K562 (cell line): ENCODE measurements around the gene KLF1. TPM values are rescaled to one million over a fixed set of nuclear protein-coding genes. Genes with fewer than 3 reads are reported as not detected.

Source experiments
- ATAC-seq: fragments of 200-7000 bp; cut with Tn5 transposase; 3 replicates; pipeline ENCODE4 v1.9.1; 2020; ENCODE audit warnings: moderate library complexity
- BruUV-seq: library from RNA; stranded (reverse); fragments of 400-500 nt; replicated peaks from 2 replicates; lab custom pipeline; 2021; lab: Mats Ljungman, UMichigan
- CTCF ChIA-PET: fragments of 300-600 bp; formaldehyde crosslinking; extraction: SDS; loops from one replicate; lab custom pipeline; 2021; ENCODE audit warnings: low intra/inter-chr PET ratio; lab: Yijun Ruan, JAX
- POLR2A ChIA-PET: fragments of 300-600, 350-650 bp; sonication (Branson Sonifier 250); formaldehyde crosslinking; extraction: SDS; loops from one replicate; lab custom pipeline; 2021; ENCODE audit warnings: antibody characterized with exemption, inconsistent platforms; lab: Yijun Ruan, JAX
- DNase-seq, 4 experiments: peaks; one replicate each; pipeline versions ENCODE4 v3.0.0 to v3.0.0-alpha.2; 2011 to 2018; ENCODE audit warnings: low spot score in 3 of 4, mixed read lengths in 3 of 4; ENCODE audit errors: extremely low read depth in 1 of 4
- FAIRE-seq: peaks from 2 replicates; lab custom pipeline; 2011; peaks lifted over from hg19 to GRCh38; lab: Jason Lieb, UNC
- H2AFZ ChIP-seq: 2 replicates; pipeline ENCODE4 v1.6.0; 2011; ENCODE audit warnings: low read depth, low read length, control low read depth, inconsistent platforms
- H3K27ac ChIP-seq: fragments of 200-600 bp; 3 replicates; pipeline ENCODE4 v1.8.0; 2011; ENCODE audit warnings: low read depth, mild to moderate bottlenecking, control low read depth, inconsistent platforms, low read length, moderate library complexity, mixed read lengths; ENCODE audit errors: extremely low read depth
- H3K27me3 ChIP-seq, 2 experiments: fragments of 300-600 bp in 1 of 2; 2 replicates in 1 of 2; 3 replicates in 1 of 2; pipeline versions ENCODE4 v1.6.0 to v1.8.0; 2011; ENCODE audit warnings: inconsistent platforms in 2 of 2, low read length in 2 of 2, mild to moderate bottlenecking in 1 of 2, mixed read lengths in 1 of 2, moderate library complexity in 1 of 2; ENCODE audit not compliant: control insufficient read depth in 2 of 2, insufficient read depth in 2 of 2
- H3K36me3 ChIP-seq: fragments of 300-600 bp; 3 replicates; pipeline ENCODE4 v1.8.0; 2011; ENCODE audit warnings: mild to moderate bottlenecking, low read length, inconsistent platforms; ENCODE audit not compliant: control insufficient read depth, insufficient read depth
- H3K4me1 ChIP-seq, 2 experiments: fragments of 200-600 bp in 1 of 2; replicated peaks in 1 of 2; 2 replicates in 1 of 2; 3 replicates in 1 of 2; pipeline versions ENCODE4 v1.5.1 to v1.8.0; 2011; ENCODE audit warnings: inconsistent platforms in 2 of 2, low read length in 2 of 2, mild to moderate bottlenecking in 1 of 2, mixed read lengths in 1 of 2, moderate library complexity in 1 of 2; ENCODE audit not compliant: control insufficient read depth in 2 of 2, insufficient read depth in 2 of 2
- H3K4me2 ChIP-seq: 2 replicates; pipeline ENCODE4 v1.6.1; 2011; ENCODE audit warnings: low read length, control low read depth, inconsistent platforms, mixed read lengths; ENCODE audit not compliant: insufficient read depth
- H3K4me3 ChIP-seq: fragments of 200-600 bp; sonication (generic), shearing (Covaris generic); 2 replicates; pipeline ENCODE4 v1.5.1; 2016; ENCODE audit warnings: control low read depth, inconsistent platforms
- H3K79me2 ChIP-seq: fragments of 200-600 bp; 3 replicates; pipeline ENCODE4 v1.8.0; 2011; ENCODE audit warnings: low read length, inconsistent platforms; ENCODE audit not compliant: control insufficient read depth, insufficient read depth
- H3K9ac ChIP-seq, 2 experiments: 2 replicates each; pipeline versions ENCODE4 v1.6.0 to v1.6.1; 2011; ENCODE audit warnings: low read depth in 2 of 2, low read length in 2 of 2, control low read depth in 1 of 2, inconsistent platforms in 1 of 2, mild to moderate bottlenecking in 1 of 2, mixed read lengths in 1 of 2; ENCODE audit not compliant: insufficient read depth in 1 of 2
- H3K9me1 ChIP-seq: one replicate; pipeline ENCODE4 v1.6.0; 2011; ENCODE audit warnings: inconsistent platforms, mild to moderate bottlenecking, low read length, moderate library complexity; ENCODE audit not compliant: control insufficient read depth, insufficient read depth
- H3K9me3 ChIP-seq: replicated peaks from 2 replicates; pipeline ENCODE4 v1.5.1; 2011; ENCODE audit warnings: low read depth, low read length, inconsistent platforms; ENCODE audit not compliant: control insufficient read depth, insufficient read depth
- H4K20me1 ChIP-seq: replicated peaks from 2 replicates; pipeline ENCODE4 v1.6.1; 2011; ENCODE audit warnings: low read length, inconsistent platforms, mixed read lengths; ENCODE audit not compliant: control insufficient read depth, insufficient read depth
- ADNP ChIP-seq: fragments of 200-800 bp; sonication (Bioruptor generic); IDR thresholded peaks from 2 replicates; pipeline ENCODE4 v1.6.1; 2016; ENCODE audit warnings: missing genetic modification characterization, missing compliant biosample characterization
- CBFA2T3 ChIP-seq: fragments of 450-650 bp; IDR thresholded peaks from 2 replicates; pipeline ENCODE4 v1.6.1; 2017
- CREM ChIP-seq: IDR thresholded peaks from 2 replicates; pipeline ENCODE4 v1.6.1; 2014; ENCODE audit warnings: antibody characterized with exemption, low read depth
- IRF1 ChIP-seq: sonication (generic); formaldehyde crosslinking; IDR thresholded peaks from 2 replicates; pipeline ENCODE4 v1.8.0; 2022; ENCODE audit warnings: missing genetic modification reagents, mild to moderate bottlenecking, borderline replicate concordance
- RAD51 ChIP-seq: fragments of 450-650 bp; IDR thresholded peaks from 2 replicates; pipeline ENCODE4 v1.7.1; 2016; ENCODE audit warnings: low read depth, mild to moderate bottlenecking, borderline replicate concordance
- SIN3A ChIP-seq, 2 experiments: fragments of 150-350 bp in 1 of 2; IDR thresholded peaks; 2 replicates each; pipeline ENCODE4 v1.6.1; 2011 to 2016; ENCODE audit warnings: borderline replicate concordance in 2 of 2, low read depth in 2 of 2, low read length in 2 of 2, mild to moderate bottlenecking in 2 of 2, moderate library complexity in 2 of 2; ENCODE audit not compliant: control insufficient read depth in 1 of 2
- SP1 ChIP-seq: sonication (generic); formaldehyde crosslinking; IDR thresholded peaks from 2 replicates; pipeline ENCODE4 v1.8.1; 2022; ENCODE audit warnings: mild to moderate bottlenecking, missing genetic modification reagents
- TAF1 ChIP-seq: IDR thresholded peaks from 2 replicates; pipeline ENCODE4 v1.6.1; 2011; ENCODE audit warnings: mild to moderate bottlenecking, low read length, moderate library complexity; ENCODE audit not compliant: insufficient read depth, control insufficient read depth, severe bottlenecking; ENCODE audit errors: extremely low read depth
- U2AF2 ChIP-seq: fragments of 200-400 bp; formaldehyde crosslinking; optimal IDR thresholded peaks from 2 replicates; pipeline ENCODE3; 2017; ENCODE audit warnings: low read depth, mild to moderate bottlenecking, low read length
- ZNF274 ChIP-seq: IDR thresholded peaks from 2 replicates; pipeline ENCODE4 v1.6.1; 2011; ENCODE audit warnings: low read depth, mild to moderate bottlenecking, low read length, moderate library complexity, borderline replicate concordance
- ZNF316 ChIP-seq: fragments of 450-650 bp; IDR thresholded peaks from 2 replicates; pipeline ENCODE4 v1.6.1; 2016
- ZNF639 ChIP-seq, 2 experiments: fragments of 200-800 bp in 1 of 2; sonication (Bioruptor generic) in 1 of 2; sonication (generic) in 1 of 2; formaldehyde crosslinking in 1 of 2; IDR thresholded peaks in 1 of 2; conservative IDR thresholded peaks in 1 of 2; 2 replicates each; pipeline versions ENCODE4 v1.5.0 to v1.6.1; 2016 to 2020; ENCODE audit warnings: missing compliant biosample characterization in 1 of 2, missing genetic modification characterization in 1 of 2, missing genetic modification reagents in 1 of 2
- ZNF785 ChIP-seq: fragments of 250-450 bp; sonication (Bioruptor Pico); IDR thresholded peaks from 2 replicates; pipeline ENCODE4 v1.4.0; 2020; ENCODE audit warnings: mild to moderate bottlenecking
- ZSCAN29 ChIP-seq: fragments of 450-650 bp; IDR thresholded peaks from 2 replicates; pipeline ENCODE4 v1.6.1; 2017
- WGBS: fragments of 100-300 bp; shearing (Covaris generic); methylation state at CpG from one replicate; pipeline ENCODE4 v1.1.6; 2016; ENCODE audit warnings: low coverage, mixed read lengths; ENCODE audit not compliant: insufficient coverage; ENCODE audit errors: missing lambda C conversion rate; 5-methylcytosine and 5-hydroxymethylcytosine counted together
- in situ Hi-C: fragments of 300-500 bp; cut with MboI; formaldehyde crosslinking; loops from 4 replicates; pipeline ENCODE4 v1.15.0; 2018; ENCODE audit warnings: inconsistent platforms, mixed read lengths
- intact Hi-C: fragments of 100-400 bp; cut with micrococcal nuclease; formaldehyde crosslinking; loops from 2 replicates; pipeline ENCODE4 v1.14.2; 2022
- polyA plus RNA-seq, 8 experiments: library from polyadenylated mRNA; depleted of rRNA in 4 of 8; stranded (reverse) in 5 of 8; unstranded in 3 of 8; fragments of >200 nt; fragmentation: Nextera tagmentation in 2 of 8; fragmentation: Illumina TruSeq in 1 of 8; extraction: Ambion mirVana in 2 of 8; extraction: Trizol in 1 of 8; gene quantifications; 2 replicates each; pipeline versions ENCODE4 v1.2.1 to v1.2.3, GENCODE V29; 2011 to 2014; ENCODE audit warnings: inconsistent platforms in 1 of 8, missing spikeins in 1 of 8
- total RNA-seq, 7 experiments: library from RNA; depleted of rRNA in 6 of 7; stranded (reverse); fragments of >200 nt in 6 of 7; fragmentation: Illumina TruSeq in 2 of 7; extraction: Trizol in 2 of 7; gene quantifications; 2 replicates each; pipeline versions ENCODE4 v1.2.1 to v1.2.3, GENCODE V29; 2011 to 2021; ENCODE audit warnings: low replicate concordance in 1 of 7
- TF ChIP-seq, protein P1 (sequence below): fragments of 250-450 bp; sonication (Bioruptor Pico); IDR thresholded peaks from 2 replicates; pipeline ENCODE4 v1.9.0; 2021; ENCODE audit warnings: mild to moderate bottlenecking, inconsistent platforms

The KLF1 gene
- total and polyA plus RNA-seq, 9 of the 15 experiments (the other 6 are each of a cell fraction or from before 2014, with no cell fraction given), result 8.4 to 163 (median 47.3) TPM

DNA sequence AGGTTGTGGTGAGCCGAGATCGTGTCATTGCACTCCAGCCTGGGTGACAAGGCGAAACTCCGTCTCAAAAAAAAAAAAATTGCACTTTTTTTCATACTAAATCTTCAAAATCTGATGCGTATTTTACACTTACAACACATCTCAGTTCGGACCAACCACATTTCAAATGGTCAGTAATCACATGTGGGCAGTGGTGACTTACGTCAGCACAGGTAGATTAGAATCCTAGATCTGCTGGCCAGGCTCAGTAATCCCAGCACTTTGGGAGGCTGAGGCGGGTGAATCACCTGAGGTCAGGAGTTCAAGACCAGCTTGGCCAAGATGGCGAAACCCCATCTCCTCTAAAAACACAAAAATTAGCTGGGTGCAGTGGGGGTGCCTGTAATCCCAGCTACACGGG, 48.1 kb upstream of the KLF1 start (continued):
- TF ChIP-seq, protein P1, sequence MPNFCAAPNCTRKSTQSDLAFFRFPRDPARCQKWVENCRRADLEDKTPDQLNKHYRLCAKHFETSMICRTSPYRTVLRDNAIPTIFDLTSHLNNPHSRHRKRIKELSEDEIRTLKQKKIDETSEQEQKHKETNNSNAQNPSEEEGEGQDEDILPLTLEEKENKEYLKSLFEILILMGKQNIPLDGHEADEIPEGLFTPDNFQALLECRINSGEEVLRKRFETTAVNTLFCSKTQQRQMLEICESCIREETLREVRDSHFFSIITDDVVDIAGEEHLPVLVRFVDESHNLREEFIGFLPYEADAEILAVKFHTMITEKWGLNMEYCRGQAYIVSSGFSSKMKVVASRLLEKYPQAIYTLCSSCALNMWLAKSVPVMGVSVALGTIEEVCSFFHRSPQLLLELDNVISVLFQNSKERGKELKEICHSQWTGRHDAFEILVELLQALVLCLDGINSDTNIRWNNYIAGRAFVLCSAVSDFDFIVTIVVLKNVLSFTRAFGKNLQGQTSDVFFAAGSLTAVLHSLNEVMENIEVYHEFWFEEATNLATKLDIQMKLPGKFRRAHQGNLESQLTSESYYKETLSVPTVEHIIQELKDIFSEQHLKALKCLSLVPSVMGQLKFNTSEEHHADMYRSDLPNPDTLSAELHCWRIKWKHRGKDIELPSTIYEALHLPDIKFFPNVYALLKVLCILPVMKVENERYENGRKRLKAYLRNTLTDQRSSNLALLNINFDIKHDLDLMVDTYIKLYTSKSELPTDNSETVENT, result no peak
- peak; percentile 43; the same call in 1 of the 2 replicates for TF ChIP-seq ADNP (tag)
- TF ChIP-seq ZNF316, result peak; percentile 11; the same call in 1 of the 2 replicates
- no peak for TF ChIP-seq ZNF785
- no peak for TF ChIP-seq CBFA2T3
- TF ChIP-seq ZNF274, result no peak
- TF ChIP-seq CREM, result peak; percentile 7; the same call in 1 of the 2 replicates
- TF ChIP-seq ZSCAN29, result no peak

DNA sequence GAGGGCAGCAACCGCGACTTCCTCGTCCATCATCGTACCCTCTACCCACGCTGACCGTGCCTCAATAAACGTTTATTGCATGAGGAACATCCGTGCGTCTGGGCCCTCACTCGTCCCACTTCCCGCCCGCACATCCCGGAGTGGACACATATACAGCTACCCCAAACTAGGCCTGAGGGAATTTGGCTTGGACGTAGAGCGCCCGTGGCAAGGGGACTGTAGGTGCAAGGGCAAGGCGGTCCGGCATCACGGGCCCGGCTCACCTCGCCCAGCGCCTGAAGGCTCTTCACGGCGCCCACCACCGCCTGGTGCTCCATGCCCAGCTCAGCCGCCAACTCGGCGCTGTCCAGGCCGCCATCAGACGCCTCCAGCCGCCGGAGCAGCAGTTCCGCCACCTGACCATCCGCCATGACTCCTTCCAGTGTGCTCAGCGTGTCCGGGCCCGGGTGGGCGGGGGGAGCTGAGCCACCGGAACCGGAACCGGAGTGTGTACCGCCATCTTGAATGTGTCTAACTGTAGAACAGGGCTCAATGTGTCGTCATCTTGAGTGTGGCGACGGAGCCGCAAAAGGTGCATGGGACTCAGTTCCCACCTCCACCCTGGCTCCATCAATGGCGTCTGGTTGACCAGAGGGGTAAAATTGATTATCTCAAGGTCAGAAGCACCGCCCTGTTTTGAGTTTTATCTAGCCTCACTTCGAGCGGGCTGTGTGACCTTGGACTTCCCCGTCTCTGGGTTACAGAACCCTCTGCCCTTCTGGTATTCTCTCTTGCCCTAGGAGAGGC, 46.5 kb upstream of the KLF1 start, which contains the start of gene FARSA:
FARSA (minus strand) TSS at position 425 of the 786 bp plus-strand sequence; CDS start at position 410, 15 bp downstream.
- H3K9ac ChIP-seq, result peak within 1 kb of the TSS; percentile 94 to 97
- in situ Hi-C loops (no loop called here), intact Hi-C loops (no loop called here)
- FAIRE-seq, result peak; percentile 97
- peak; percentile 85 for ATAC-seq
- peak within 1 kb of the TSS; percentile 86 for H3K4me3 ChIP-seq
- under 1% methylated on average over 49 of the region's 51 CpGs for WGBS
- DNase-seq, result peak; percentile 82 to 96 (median 86)
- H3K79me2 ChIP-seq, result peaks cover 58% of the 10 kb centered on the region
- H4K20me1 ChIP-seq, result no peaks in the 10 kb centered on the region; the same call in 1 of the 2 replicates
- H3K9me3 ChIP-seq, result no peaks in the 10 kb centered on the region
- no peaks in the 10 kb centered on the region for H3K9me1 ChIP-seq
- H3K27ac ChIP-seq, result peak within 1 kb of the TSS; percentile 96
- TSS peak; percentile 72 for BruUV-seq
- H3K36me3 ChIP-seq, result peaks cover 39% of the 10 kb centered on the region
- peak within 1 kb of the TSS; percentile 97 for H2AFZ ChIP-seq
- peaks cover 29 to 46% of the 10 kb centered on the region in 2 experiments for H3K4me1 ChIP-seq
- no peaks in the 10 kb centered on the region for H3K27me3 ChIP-seq
- peak within 1 kb of the TSS; percentile 98 for H3K4me2 ChIP-seq
- ChIA-PET POLR2A (interaction anchor here (0.6 to 2.1 kb wide), 13 partner anchors 9 to 174 kb away, joined by 3 to 10 read pairs (median 3); partner anchors contain the start of genes DNASE2, GADD45GIP1, GCDH and RAD23A), CTCF (no interaction called here)
- TF ChIP-seq RAD51 (peak; percentile 30; the same call in 1 of the 2 replicates), SP1 (CRISPR knock-in tag) (peak; percentile 78; the same call in 1 of the 2 replicates), IRF1 (CRISPR knock-in tag) (no peak), SIN3A (IDR thresholded peaks at IDR 0.05; ENCODE audit: borderline replicate concordance in 2 of 2, control insufficient read depth in 1 of 2, low read depth in 2 of 2, low read length in 2 of 2) (peak; percentile 91 to 92; a peak in 3 of 4 replicates), U2AF2 (no peak), TAF1 (peak; percentile 96), ZNF639 (CRISPR knock-in tag; conservative IDR thresholded peaks at IDR 0.05 in 1 of 2, IDR thresholded peaks at IDR 0.05 in 1 of 2) (peak in 1 of 2 experiments; percentile 90; a peak in 2 of 4 replicates)
